H1 (cell line): ENCODE measurements around the gene COPS7A. TPM values are rescaled to one million over a fixed set of nuclear protein-coding genes. Genes with fewer than 3 reads are reported as not detected.
A peak's percentile ranks its signal among the peaks of the same experiment; 100 is the strongest.

Experiments
- CTCF ChIA-PET: fragments of 300-600 bp; sonication (Branson Sonifier 250); formaldehyde crosslinking; loops from one replicate; lab custom pipeline; 2021; ENCODE audit not compliant: partially characterized antibody; lab: Charles Lee
- POLR2A ChIA-PET: fragments of 300-600 bp; sonication (Branson Sonifier 250); formaldehyde crosslinking; loops from one replicate; lab custom pipeline; 2021; ENCODE audit warnings: inconsistent platforms; ENCODE audit not compliant: partially characterized antibody; lab: Charles Lee
- DNase-seq, 2 experiments: peaks; one replicate each; pipeline versions ENCODE4 v3.0.0 to v3.0.0-alpha.2; 2010 to 2022; ENCODE audit warnings: low spot score in 2 of 2, low read depth in 1 of 2, mixed read lengths in 1 of 2
- FAIRE-seq: peaks from 2 replicates; lab custom pipeline; 2011; peaks lifted over from hg19 to GRCh38; lab: Jason Lieb, UNC
- H2AFZ ChIP-seq: 2 replicates; pipeline ENCODE4 v1.8.1; 2012; ENCODE audit warnings: low read length, inconsistent platforms
- H2AK5ac ChIP-seq: 2 replicates; pipeline ENCODE4 v1.6.1; 2013; ENCODE audit warnings: low read depth, low read length
- H2BK120ac ChIP-seq: replicated peaks from 2 replicates; pipeline ENCODE3; 2013; ENCODE audit warnings: low read depth, low read length, inconsistent platforms
- H2BK12ac ChIP-seq: 2 replicates; pipeline ENCODE4 v1.6.1; 2013; ENCODE audit warnings: low read depth, low read length
- H2BK15ac ChIP-seq: 2 replicates; pipeline ENCODE4 v1.6.1; 2013; ENCODE audit warnings: low read length
- H2BK20ac ChIP-seq: 2 replicates; pipeline ENCODE4 v1.6.1; 2013; ENCODE audit warnings: low read length
- H2BK5ac ChIP-seq: 2 replicates; pipeline ENCODE4 v1.6.1; 2013; ENCODE audit warnings: low read depth, low read length
- H3K14ac ChIP-seq: 2 replicates; pipeline ENCODE4 v1.6.1; 2013; ENCODE audit warnings: inconsistent platforms; ENCODE audit not compliant: insufficient read length
- H3K18ac ChIP-seq: 2 replicates; pipeline ENCODE4 v1.6.1; 2013; ENCODE audit warnings: low read length; ENCODE audit errors: extremely low read depth
- H3K23ac ChIP-seq: 2 replicates; pipeline ENCODE4 v1.6.1; 2013; ENCODE audit warnings: inconsistent platforms; ENCODE audit not compliant: insufficient read length
- H3K23me2 ChIP-seq: 2 replicates; pipeline ENCODE4 v1.6.1; 2013; ENCODE audit warnings: low read depth, low read length
- H3K27ac ChIP-seq: 2 replicates; pipeline ENCODE4 v1.6.1; 2011; ENCODE audit warnings: low read depth, low read length, inconsistent platforms
- H3K27me3 ChIP-seq, 4 experiments: replicated peaks in 1 of 4; 1 replicate in 1 of 4; 2 replicates in 3 of 4; pipeline versions ENCODE4 v1.6.1 to v1.8.1; 2011 to 2013; ENCODE audit warnings: low read length in 3 of 4, mild to moderate bottlenecking in 3 of 4, inconsistent platforms in 2 of 4, mixed read lengths in 2 of 4, moderate library complexity in 1 of 4; ENCODE audit not compliant: control insufficient read depth in 3 of 4, insufficient read depth in 3 of 4; ENCODE audit errors: extremely low read depth in 1 of 4
- H3K36me3 ChIP-seq, 4 experiments: 2 replicates each; pipeline versions ENCODE4 v1.6.1 to v1.8.1; 2011 to 2013; ENCODE audit warnings: mild to moderate bottlenecking in 4 of 4, low read length in 3 of 4, moderate library complexity in 2 of 4, control low read depth in 1 of 4, inconsistent platforms in 1 of 4; ENCODE audit not compliant: insufficient read depth in 4 of 4, control insufficient read depth in 2 of 4
- H3K4ac ChIP-seq: replicated peaks from 2 replicates; pipeline ENCODE3; 2013; ENCODE audit warnings: low read length, low read depth, mixed read lengths, inconsistent platforms; ENCODE audit not compliant: insufficient read length
- H3K4me1 ChIP-seq, 4 experiments: replicated peaks in 1 of 4; 1 replicate in 1 of 4; 2 replicates in 3 of 4; pipeline versions ENCODE4 v1.6.1 to v1.8.1; 2011 to 2013; ENCODE audit warnings: low read length in 3 of 4, inconsistent platforms in 2 of 4, mixed read lengths in 1 of 4; ENCODE audit not compliant: insufficient read depth in 4 of 4, control insufficient read depth in 3 of 4
- H3K4me2 ChIP-seq, 2 experiments: 2 replicates each; pipeline versions ENCODE4 v1.6.1 to v1.8.1; 2011 to 2013; ENCODE audit warnings: low read depth in 2 of 2, low read length in 2 of 2, control low read depth in 1 of 2, inconsistent platforms in 1 of 2, mild to moderate bottlenecking in 1 of 2; ENCODE audit not compliant: insufficient read depth in 1 of 2
- H3K4me3 ChIP-seq, 4 experiments: fragments of 200-600, 300-600 bp in 1 of 4; sonication (generic), shearing (Covaris generic), sonication (Bioruptor Twin) in 1 of 4; 2 replicates each; pipeline versions ENCODE4 v1.5.1 to v1.8.1; 2011 to 2016; ENCODE audit warnings: low read length in 4 of 4, low read depth in 3 of 4, control low read depth in 2 of 4, inconsistent platforms in 2 of 4, mild to moderate bottlenecking in 2 of 4, mixed read lengths in 1 of 4, moderate library complexity in 1 of 4; ENCODE audit not compliant: insufficient read depth in 2 of 4; ENCODE audit errors: extremely low read depth in 1 of 4
- H3K56ac ChIP-seq: replicated peaks from 2 replicates; pipeline ENCODE3; 2013; ENCODE audit warnings: low read depth, mild to moderate bottlenecking, mixed read lengths, low read length, inconsistent platforms; ENCODE audit not compliant: insufficient read length
- H3K79me1 ChIP-seq: 2 replicates; pipeline ENCODE4 v1.6.1; 2013; ENCODE audit warnings: low read depth, low read length, control low read depth
- H3K79me2 ChIP-seq, 2 experiments: 2 replicates each; pipeline versions ENCODE4 v1.6.1 to v1.8.1; 2012 to 2013; ENCODE audit warnings: low read length in 2 of 2, mild to moderate bottlenecking in 2 of 2, inconsistent platforms in 1 of 2; ENCODE audit not compliant: insufficient read depth in 2 of 2, control insufficient read depth in 1 of 2
- H3K9ac ChIP-seq, 4 experiments: replicated peaks in 1 of 4; 1 replicate in 1 of 4; 2 replicates in 3 of 4; pipeline versions ENCODE4 v1.6.1 to v1.8.1; 2011 to 2013; ENCODE audit warnings: low read depth in 3 of 4, low read length in 3 of 4, control low read depth in 2 of 4, mild to moderate bottlenecking in 2 of 4, moderate library complexity in 2 of 4, inconsistent platforms in 1 of 4; ENCODE audit errors: extremely low read depth in 1 of 4
- H3K9me3 ChIP-seq, 2 experiments: 2 replicates each; pipeline versions ENCODE4 v1.6.1 to v1.8.1; 2012 to 2013; ENCODE audit warnings: mild to moderate bottlenecking in 2 of 2, moderate library complexity in 2 of 2, control low read depth in 1 of 2, inconsistent platforms in 1 of 2, low read depth in 1 of 2, low read length in 1 of 2, mixed read lengths in 1 of 2; ENCODE audit not compliant: insufficient read depth in 2 of 2
- H4K20me1 ChIP-seq, 2 experiments: replicated peaks in 1 of 2; 2 replicates each; pipeline versions ENCODE3 to v1.8.1; 2011 to 2013; ENCODE audit warnings: inconsistent platforms in 2 of 2, low read length in 2 of 2, mild to moderate bottlenecking in 1 of 2; ENCODE audit not compliant: insufficient read depth in 2 of 2, control insufficient read depth in 1 of 2
- H4K5ac ChIP-seq: 2 replicates; pipeline ENCODE4 v1.6.1; 2013; ENCODE audit warnings: low read length, low read depth, mixed read lengths, inconsistent platforms; ENCODE audit not compliant: insufficient read length
- H4K8ac ChIP-seq: 2 replicates; pipeline ENCODE4 v1.8.0; 2013; ENCODE audit warnings: mild to moderate bottlenecking, moderate library complexity, low read length, inconsistent platforms; ENCODE audit not compliant: insufficient read depth; ENCODE audit errors: extremely low read depth
- H4K91ac ChIP-seq: replicated peaks from 2 replicates; pipeline ENCODE3; 2013; ENCODE audit warnings: low read length, mixed read lengths, inconsistent platforms; ENCODE audit not compliant: insufficient read length
- SIN3A ChIP-seq, 2 experiments: IDR thresholded peaks in 1 of 2; conservative IDR thresholded peaks in 1 of 2; 2 replicates each; pipeline ENCODE4 v1.6.1; 2011 to 2012; ENCODE audit warnings: low read length in 2 of 2, improper control_type of control experiment in 1 of 2, low read depth in 1 of 2, mild to moderate bottlenecking in 1 of 2
- WGBS, 2 experiments: shearing (Covaris generic) in 1 of 2; methylation state at CpG; one replicate each; pipeline versions ENCODE4 v1.1.6 to v1.1.7; 2013 to 2015; ENCODE audit warnings: low lambda C conversion rate in 2 of 2, mixed read lengths in 2 of 2, inconsistent platforms in 1 of 2, low coverage in 1 of 2, missing lambda C conversion rate in 1 of 2; ENCODE audit not compliant: insufficient replicate concordance in 2 of 2, insufficient coverage in 1 of 2, insufficient read length in 1 of 2; ENCODE audit errors: extremely low coverage in 1 of 2, missing lambda C conversion rate in 1 of 2; 5-methylcytosine and 5-hydroxymethylcytosine counted together
- polyA plus RNA-seq, 7 experiments: library from polyadenylated mRNA; depleted of rRNA in 3 of 7; stranded (reverse) in 5 of 7; unstranded in 2 of 7; fragments of >200 nt in 5 of 7; fragments of 200-250 nt in 2 of 7; gene quantifications; 1 replicate in 5 of 7; 2 replicates in 1 of 7; 4 replicates in 1 of 7; pipeline versions ENCODE4 v1.2.1 to v1.2.3, GENCODE V29; 2011 to 2013; ENCODE audit warnings: missing spikeins in 2 of 7, mixed read lengths in 2 of 7
- total RNA-seq: library from RNA; stranded (reverse); fragmentation: NEBNext Ultra II Directional; extraction: Animal tissue kit (Norgen Biotek cat#: 25700); gene quantifications from 2 replicates; pipeline ENCODE4 v1.2.1, GENCODE V29; 2021

Gene COPS7A
- total and polyA plus RNA-seq, 2 of the 8 experiments (the other 6 are each of a cell fraction or from before 2014, with no cell fraction given): 44.5 to 95.9 TPM

GRCh38 chr12:6688999-6689882 is 34.6 kb upstream of the COPS7A start, which contains the start of gene ZNF384:
ZNF384 (minus strand) TSS chr12:6689375; CDS start chr12:6679520, 9,855 bp downstream.
- Histone ChIP-seq H3K4me2 (peak within 1 kb of the TSS; percentile 98 to 99), H4K5ac (peak within 1 kb of the TSS; percentile 75), H4K91ac (peak within 1 kb of the TSS; percentile 95), H3K4me3 (peak within 1 kb of the TSS; percentile 78 to 96 (median 88)), H3K79me1 (peaks cover 16% of the 10 kb centered on the region), H3K18ac (peak within 1 kb of the TSS; percentile 97; the same call in 1 of the 2 replicates), H3K23ac (no peak within 1 kb of the TSS), H3K27me3 (no peaks in the 10 kb centered on the region), H3K79me2 (peaks cover 13 to 45% of the 10 kb centered on the region in 2 experiments), H3K4ac (peak within 1 kb of the TSS; percentile 76), H2BK5ac (peak within 1 kb of the TSS; percentile 94; the same call in 1 of the 2 replicates), H2BK120ac (peak within 1 kb of the TSS; percentile 81), H3K4me1 (peaks cover 0 to 9% (median 7%) of the 10 kb centered on the region in 4 experiments; a peak in 6 of 7 replicates), H3K14ac (peak within 1 kb of the TSS; percentile 73), H3K9me3 (no peaks in the 10 kb centered on the region), H2AFZ (no peak within 1 kb of the TSS), H2BK15ac (peak within 1 kb of the TSS; percentile 73; the same call in 1 of the 2 replicates), H2BK12ac (peak within 1 kb of the TSS; percentile 69; the same call in 1 of the 2 replicates), H3K9ac (peak within 1 kb of the TSS; percentile 84 to 93 (median 90)), H3K23me2 (peaks cover 11% of the 10 kb centered on the region), H2BK20ac (no peak within 1 kb of the TSS), H4K20me1 (peaks cover 0 to 2% of the 10 kb centered on the region in 2 experiments), H2AK5ac (peak within 1 kb of the TSS; percentile 68; the same call in 1 of the 2 replicates), H3K27ac (peak within 1 kb of the TSS; percentile 90), H4K8ac (peak within 1 kb of the TSS; percentile 95), H3K56ac (peak within 1 kb of the TSS; percentile 92), H3K36me3 (no peaks in the 10 kb centered on the region)
- peak; percentile 89 to 97 for DNase-seq
- ChIA-PET POLR2A (interaction anchor here (0.6 to 6.5 kb wide), 37 partner anchors 8 to 256 kb away, joined by 3 to 72 read pairs (median 5); partner anchors contain the start of genes COPS7A, GAPDH, ING4 and MLF2), CTCF (interaction anchor here (0.6 to 7.7 kb wide), 17 partner anchors 10 to 679 kb away, joined by 3 to 55 read pairs (median 4); partner anchors contain the start of genes ACRBP, COPS7A, MLF2 and NOP2)
- 2% methylated on average over 29 of the region's 72 CpGs; no CpG with 5 or more reads in 1 of the 2 experiments for WGBS, 2 experiments
- peak; percentile 72 for FAIRE-seq
- TF ChIP-seq SIN3A (conservative IDR thresholded peaks at IDR 0.05 in 1 of 2, IDR thresholded peaks at IDR 0.05 in 1 of 2; ENCODE audit: low read depth in 1 of 2, low read length in 2 of 2): peak; percentile 71 to 89; a peak in 3 of 4 replicates
